GM18517 (cell line): Measurements from ENCODE around the gene VPS54.

Source experiments
- ATAC-seq: cut with Tn5 transposase; IDR thresholded peaks from one replicate; pipeline ENCODE4 v1.9.1; 2021; ENCODE audit warnings: mild to moderate bottlenecking, moderate library complexity; ENCODE audit not compliant: unreplicated experiment

The VPS54 gene

GRCh38 chr2:63846487-63846886 lies 172.7 kb downstream of the VPS54 start:
- no peak for ATAC-seq

- ATAC-seq, result no peak
Observed at GRCh38 chr2:63845866-63846265, 173.4 kb downstream of the VPS54 start.

- no peak for ATAC-seq
Observed at GRCh38 chr2:63844616-63845015, 174.6 kb downstream of the VPS54 start.

- no peak for ATAC-seq
Observed at GRCh38 chr2:63843791-63844190, 175.4 kb downstream of the VPS54 start.

- ATAC-seq, result no peak
Observed at GRCh38 chr2:63843093-63843492, 176.1 kb downstream of the VPS54 start.

GRCh38 chr2:63842149-63843061 lies 176.8 kb downstream of the VPS54 start:
- no peak for ATAC-seq
